MM.1S (cell line): Measurements from ENCODE around the gene CES4A.

Experiments used
- EZH2phosphoT487 ChIP-seq: fragments of 300-600 bp; sonication (generic); IDR thresholded peaks from 2 replicates; pipeline ENCODE4 v1.6.1; 2018; ENCODE audit warnings: antibody characterized with exemption, low read length
- TF ChIP-seq, protein P1 (sequence below): fragments of 300-600 bp; sonication (generic); IDR thresholded peaks from 2 replicates; pipeline ENCODE4 v1.5.1; 2016; ENCODE audit warnings: antibody characterized with exemption, low read length, mixed read lengths

DNA sequence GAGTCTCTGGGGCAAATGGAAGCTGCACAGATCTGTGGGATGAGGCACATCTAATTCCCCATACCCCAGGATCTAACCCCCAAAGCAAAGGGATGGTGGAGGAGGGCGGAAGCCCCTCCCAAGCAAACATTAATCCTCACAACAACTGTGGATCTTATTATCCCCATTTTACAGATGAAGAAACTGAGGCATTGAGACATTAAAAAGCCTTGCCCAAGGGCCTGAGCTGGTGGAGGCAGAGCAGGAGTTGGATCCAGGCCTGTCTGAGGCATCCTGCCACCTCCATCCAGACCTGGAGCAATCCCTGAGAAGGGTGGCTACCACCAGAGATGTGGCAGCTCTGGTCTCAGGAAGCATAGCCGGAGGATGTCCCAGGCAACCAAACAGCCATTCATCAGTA, 22.9 kb downstream of the CES4A start:
- TF ChIP-seq, protein P1, sequence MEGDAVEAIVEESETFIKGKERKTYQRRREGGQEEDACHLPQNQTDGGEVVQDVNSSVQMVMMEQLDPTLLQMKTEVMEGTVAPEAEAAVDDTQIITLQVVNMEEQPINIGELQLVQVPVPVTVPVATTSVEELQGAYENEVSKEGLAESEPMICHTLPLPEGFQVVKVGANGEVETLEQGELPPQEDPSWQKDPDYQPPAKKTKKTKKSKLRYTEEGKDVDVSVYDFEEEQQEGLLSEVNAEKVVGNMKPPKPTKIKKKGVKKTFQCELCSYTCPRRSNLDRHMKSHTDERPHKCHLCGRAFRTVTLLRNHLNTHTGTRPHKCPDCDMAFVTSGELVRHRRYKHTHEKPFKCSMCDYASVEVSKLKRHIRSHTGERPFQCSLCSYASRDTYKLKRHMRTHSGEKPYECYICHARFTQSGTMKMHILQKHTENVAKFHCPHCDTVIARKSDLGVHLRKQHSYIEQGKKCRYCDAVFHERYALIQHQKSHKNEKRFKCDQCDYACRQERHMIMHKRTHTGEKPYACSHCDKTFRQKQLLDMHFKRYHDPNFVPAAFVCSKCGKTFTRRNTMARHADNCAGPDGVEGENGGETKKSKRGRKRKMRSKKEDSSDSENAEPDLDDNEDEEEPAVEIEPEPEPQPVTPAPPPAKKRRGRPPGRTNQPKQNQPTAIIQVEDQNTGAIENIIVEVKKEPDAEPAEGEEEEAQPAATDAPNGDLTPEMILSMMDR: no peak
- TF ChIP-seq EZH2phosphoT487: no peak
